NCI-H187 (cell line): Measurements from ENCODE around the gene PARS2.

ENCODE experiments used
- DNase-seq, 2 experiments: peaks; one replicate each; lab custom pipeline; 2025; lab: John Stamatoyannopoulos, UW

PARS2 gene

GRCh38 chr1:54736685-54737084, 27.6 kb downstream of the PARS2 start:
- no peak for DNase-seq

- DNase-seq: no peak
These were observed 36.3 kb downstream of the PARS2 start for GRCh38 chr1:54728027-54728426.

DNA sequence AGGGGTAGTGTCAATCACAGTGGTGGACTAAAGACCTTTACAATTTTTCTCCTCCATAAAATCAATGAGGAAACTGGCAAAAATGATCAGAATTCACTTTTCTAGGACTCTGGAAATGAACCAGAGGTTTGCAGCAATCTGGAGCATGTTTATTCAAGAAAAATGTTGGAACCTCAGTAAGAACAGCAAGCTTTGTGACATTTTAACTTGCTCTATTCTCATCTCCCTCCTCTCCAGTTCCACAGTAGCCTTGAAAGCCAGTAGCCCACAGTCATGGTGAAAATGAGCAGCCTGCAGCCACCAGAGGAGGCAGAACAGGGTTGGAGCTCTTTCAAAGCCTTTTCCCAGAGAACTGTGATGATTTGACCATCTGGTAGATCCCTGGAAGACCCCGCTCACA, 39.6 kb downstream of the PARS2 start:
- DNase-seq: no peak

GRCh38 chr1:54723985-54724384, 40.3 kb downstream of the PARS2 start:
- DNase-seq: no peak

- no peak for DNase-seq
These were observed 42.6 kb downstream of the PARS2 start for GRCh38 chr1:54721719-54722118.

GRCh38 chr1:54716299-54717047, 47.9 kb downstream of the PARS2 start:
- no peak for DNase-seq

GRCh38 chr1:54715493-54716298, 48.6 kb downstream of the PARS2 start, which contains the start of gene TTC4:
TSS of gene TTC4 (plus strand) at chr1:54715861. CDS start at chr1:54715909, 48 bp downstream.
- DNase-seq: peak; percentile 56 to 63

DNA sequence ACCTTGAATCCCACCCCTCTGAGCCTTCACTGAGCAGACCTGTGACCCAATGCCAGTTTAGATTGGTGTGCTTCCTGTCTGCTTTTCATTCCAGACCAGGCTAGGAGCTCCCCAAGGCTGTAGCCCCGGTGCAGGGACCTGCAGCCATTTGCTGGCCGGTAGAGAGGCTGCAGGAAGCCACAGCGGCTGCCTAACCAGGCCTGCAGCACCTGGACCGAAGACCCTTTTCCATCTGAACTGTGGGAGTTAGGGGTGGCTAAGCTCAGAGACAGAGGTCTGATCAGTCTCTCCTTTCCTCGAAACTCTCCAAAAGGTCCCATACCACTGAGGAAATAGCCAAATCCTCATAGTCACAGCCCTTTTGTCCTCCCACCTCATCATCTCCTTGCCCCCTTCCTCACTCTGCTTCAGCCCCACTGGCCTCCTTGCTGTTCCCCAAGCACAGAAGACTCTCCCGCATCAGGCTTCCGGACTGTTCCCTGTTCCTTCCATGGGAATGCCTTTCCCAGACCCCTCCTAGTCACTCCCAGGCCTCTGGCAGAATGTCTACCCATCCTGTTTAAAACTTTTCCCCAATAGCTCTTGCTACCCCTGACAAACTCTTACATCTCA, 49.3 kb downstream of the PARS2 start:
- DNase-seq: no peak

- no peak for DNase-seq
These were observed 52.8 kb downstream of the PARS2 start for GRCh38 chr1:54711536-54711935.

- DNase-seq: no peak
These were observed 53.5 kb downstream of the PARS2 start for GRCh38 chr1:54710841-54711240.

DNA sequence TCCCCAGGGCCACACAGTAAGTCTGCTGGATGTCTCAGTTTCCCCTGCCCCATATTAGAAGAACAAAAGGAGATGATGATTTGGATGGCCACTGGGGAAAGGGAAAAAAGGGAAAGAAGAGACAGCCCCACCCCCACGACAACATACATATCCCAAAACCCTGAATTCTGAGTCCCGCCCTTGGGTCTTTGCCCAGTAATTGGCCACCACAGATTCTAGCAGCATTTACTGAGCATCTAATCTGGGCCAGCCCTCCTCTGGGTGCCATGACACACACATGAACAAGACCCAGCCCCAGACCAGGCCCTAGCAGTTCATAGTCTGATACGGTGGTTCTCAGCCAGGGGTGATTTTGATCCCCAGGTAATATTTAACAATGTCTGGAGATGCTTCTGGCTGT, 53.9 kb downstream of the PARS2 start:
- no peak for DNase-seq

- no peak for DNase-seq
These were observed 54.6 kb downstream of the PARS2 start for GRCh38 chr1:54709547-54710292.

- DNase-seq: no peak
These were observed 55.9 kb downstream of the PARS2 start for GRCh38 chr1:54708385-54708784.
